Measurements from ENCODE around the gene MRPL23.

Gene MRPL23

GRCh38 chr11:1929621-1930461, 17.3 kb upstream of the MRPL23 start:
- Histone ChIP-seq H3K9me3 (ENCODE audit: severe bottlenecking) (no peaks in the 10 kb centered on the region), H3K4me3 (ENCODE audit: severe bottlenecking) (no peak overlapping the region), H3K27ac (ENCODE audit: poor library complexity, severe bottlenecking) (no peak overlapping the region), H3K36me3 (ENCODE audit: low read depth) (no peaks in the 10 kb centered on the region), H3K27me3 (ENCODE audit: insufficient read depth, poor library complexity, severe bottlenecking) (no peaks in the 10 kb centered on the region), H3K4me1 (ENCODE audit: insufficient read depth, poor library complexity, severe bottlenecking) (peaks cover 10% of the 10 kb centered on the region)
- TF ChIP-seq CTCF (IDR thresholded peaks at IDR 0.05; ENCODE audit: poor library complexity, severe bottlenecking) = no peak
- peak; percentile 32 for DNase-seq (ENCODE audit: low spot score)
- no peak for ATAC-seq (ENCODE audit: low read depth)

GRCh38 chr11:1930462-1930830, 16.7 kb upstream of the MRPL23 start:
- no peak for ATAC-seq (ENCODE audit: low read depth)
- no peak for TF ChIP-seq CTCF (IDR thresholded peaks at IDR 0.05; ENCODE audit: poor library complexity, severe bottlenecking)
- Histone ChIP-seq H3K36me3 (ENCODE audit: low read depth) (no peaks in the 10 kb centered on the region), H3K4me3 (ENCODE audit: severe bottlenecking) (no peak overlapping the region), H3K4me1 (ENCODE audit: insufficient read depth, poor library complexity, severe bottlenecking) (peaks cover 10% of the 10 kb centered on the region), H3K27ac (ENCODE audit: poor library complexity, severe bottlenecking) (no peak overlapping the region), H3K9me3 (ENCODE audit: severe bottlenecking) (no peaks in the 10 kb centered on the region), H3K27me3 (ENCODE audit: insufficient read depth, poor library complexity, severe bottlenecking) (no peaks in the 10 kb centered on the region)
- DNase-seq (ENCODE audit: low spot score) = no peak

- TF ChIP-seq CTCF (IDR thresholded peaks at IDR 0.05; ENCODE audit: poor library complexity, severe bottlenecking) = no peak
- no peaks in the 10 kb centered on the region for H3K9me3 ChIP-seq (ENCODE audit: severe bottlenecking)
- peak; percentile 21 for DNase-seq (ENCODE audit: low spot score)
- peaks cover 9% of the 10 kb centered on the region for H3K4me1 ChIP-seq (ENCODE audit: insufficient read depth, poor library complexity, severe bottlenecking)
- no peaks in the 10 kb centered on the region for H3K36me3 ChIP-seq (ENCODE audit: low read depth)
- H3K4me3 ChIP-seq (ENCODE audit: severe bottlenecking) = no peak overlapping the region
- no peak for ATAC-seq (ENCODE audit: low read depth)
- no peaks in the 10 kb centered on the region for H3K27me3 ChIP-seq (ENCODE audit: insufficient read depth, poor library complexity, severe bottlenecking)
- no peak overlapping the region for H3K27ac ChIP-seq (ENCODE audit: poor library complexity, severe bottlenecking)
Measured at GRCh38 chr11:1931341-1932104, 15.6 kb upstream of the MRPL23 start.

- Histone ChIP-seq H3K27me3 (ENCODE audit: insufficient read depth, poor library complexity, severe bottlenecking) (no peaks in the 10 kb centered on the region), H3K9me3 (ENCODE audit: severe bottlenecking) (no peaks in the 10 kb centered on the region), H3K4me3 (ENCODE audit: severe bottlenecking) (no peak overlapping the region), H3K36me3 (ENCODE audit: low read depth) (no peaks in the 10 kb centered on the region), H3K4me1 (ENCODE audit: insufficient read depth, poor library complexity, severe bottlenecking) (peaks cover 3% of the 10 kb centered on the region), H3K27ac (ENCODE audit: poor library complexity, severe bottlenecking) (no peak overlapping the region)
- no peak for TF ChIP-seq CTCF (IDR thresholded peaks at IDR 0.05; ENCODE audit: poor library complexity, severe bottlenecking)
- ATAC-seq (ENCODE audit: low read depth) (no peak), DNase-seq (ENCODE audit: low spot score) (peak; percentile 27)
Measured at GRCh38 chr11:1932105-1932480, 15.0 kb upstream of the MRPL23 start.
